CD8-positive, alpha-beta memory T cell (primary cell): ENCODE measurements around the gene HTR6. TPM values are rescaled to one million over a fixed set of nuclear protein-coding genes. Genes with fewer than 3 reads are reported as not detected.

ENCODE experiments used
- CTCF ChIA-PET: fragments of 350-600 bp; sonication (Branson Sonifier 250); formaldehyde crosslinking; loops from one replicate; lab custom pipeline; 2021; ENCODE audit warnings: antibody characterized with exemption; lab: Charles Lee
- POLR2A ChIA-PET: fragments of 350-600 bp; sonication (Branson Sonifier 250); formaldehyde crosslinking; loops from one replicate; lab custom pipeline; 2021; ENCODE audit warnings: antibody characterized with exemption; lab: Charles Lee
- DNase-seq, 5 donors: peaks; one replicate each; pipeline versions ENCODE4 v3.0.0 to v3.0.0-alpha.2; 2020 to 2022; ENCODE audit warnings: mixed read lengths in 1 of 5
- H3K27ac ChIP-seq: one replicate; pipeline ENCODE4 v1.7.0; 2013; ENCODE audit warnings: low read depth, mild to moderate bottlenecking, low read length, moderate library complexity
- H3K27me3 ChIP-seq: 2 replicates; pipeline ENCODE4 v1.7.0; 2013; ENCODE audit warnings: low read length, mild to moderate bottlenecking; ENCODE audit not compliant: insufficient read depth, poor library complexity, severe bottlenecking
- H3K36me3 ChIP-seq: 2 replicates; pipeline ENCODE4 v1.7.0; 2013; ENCODE audit warnings: mild to moderate bottlenecking, low read length, moderate library complexity; ENCODE audit not compliant: insufficient read depth
- H3K4me1 ChIP-seq: 2 replicates; pipeline ENCODE4 v1.7.0; 2013; ENCODE audit warnings: mild to moderate bottlenecking, low read length, moderate library complexity; ENCODE audit not compliant: insufficient read depth
- H3K4me3 ChIP-seq: 2 replicates; pipeline ENCODE4 v1.7.0; 2013; ENCODE audit warnings: mild to moderate bottlenecking, low read length
- H3K9me3 ChIP-seq: 2 replicates; pipeline ENCODE4 v1.7.0; 2013; ENCODE audit warnings: mild to moderate bottlenecking, low read length
- H3K27ac Mint-ChIP-seq, 8 donors: one replicate each; pipeline ENCODE4 v1.8.0; 2020 to 2021; ENCODE audit warnings: mixed read lengths in 8 of 8, mild to moderate bottlenecking in 6 of 8, inconsistent platforms in 3 of 8, moderate library complexity in 3 of 8
- H3K27me3 Mint-ChIP-seq, 2 donors: one replicate each; pipeline ENCODE4 v1.8.0; 2020 to 2021; ENCODE audit warnings: mixed read lengths in 2 of 2, mild to moderate bottlenecking in 1 of 2, moderate library complexity in 1 of 2
- H3K36me3 Mint-ChIP-seq, 3 donors: one replicate each; pipeline ENCODE4 v1.8.0; 2020 to 2021; ENCODE audit warnings: mixed read lengths in 3 of 3, inconsistent platforms in 1 of 3, mild to moderate bottlenecking in 1 of 3
- H3K4me1 Mint-ChIP-seq, 3 donors: one replicate each; pipeline ENCODE4 v1.8.0; 2020 to 2021; ENCODE audit warnings: mixed read lengths in 3 of 3, inconsistent platforms in 1 of 3, mild to moderate bottlenecking in 1 of 3
- H3K4me3 Mint-ChIP-seq, 7 donors: one replicate each; pipeline ENCODE4 v1.8.0; 2020 to 2021; ENCODE audit warnings: mixed read lengths in 7 of 7, mild to moderate bottlenecking in 6 of 7, moderate library complexity in 4 of 7, inconsistent platforms in 2 of 7
- H3K9me3 Mint-ChIP-seq, 5 donors: one replicate each; pipeline ENCODE4 v1.8.0; 2020 to 2022; ENCODE audit warnings: mixed read lengths in 5 of 5, mild to moderate bottlenecking in 3 of 5, moderate library complexity in 2 of 5, inconsistent platforms in 1 of 5
- polyA plus RNA-seq: library from polyadenylated mRNA; unstranded; fragments of 300-500 nt; fragmentation: Illumina TruSeq; gene quantifications from one replicate; pipeline ENCODE4 v1.2.3, GENCODE V29; 2021
- total RNA-seq, 2 experiments: library from RNA; stranded (reverse); gene quantifications; one replicate each; pipeline ENCODE4 v1.2.3, GENCODE V29; 2021

Gene HTR6
- total and polyA plus RNA-seq, 3 experiments from 2014 or later: not detected

GRCh38 chr1:19650416-19651140 is 14.1 kb upstream of the HTR6 start:
- Mint-ChIP-seq H3K27ac (no peak overlapping the region), H3K9me3 (no peaks in the 10 kb centered on the region), H3K4me1 (peaks cover 12 to 42% (median 23%) of the 10 kb centered on the region in 3 donors), H3K4me3 (no peak overlapping the region), H3K36me3 (no peaks in the 10 kb centered on the region), H3K27me3 (peaks cover 0 to 9% of the 10 kb centered on the region in 2 donors)
- Histone ChIP-seq H3K9me3 (no peaks in the 10 kb centered on the region), H3K4me3 (no peak overlapping the region), H3K4me1 (peaks cover 15% of the 10 kb centered on the region), H3K27ac (no peak overlapping the region), H3K36me3 (no peaks in the 10 kb centered on the region), H3K27me3 (no peaks in the 10 kb centered on the region)
- no peak for DNase-seq
- CTCF ChIA-PET: interaction anchor here (0.8 to 6.4 kb wide), 20 partner anchors 9 to 511 kb away, joined by 3 to 40 read pairs (median 4); partner anchors contain the start of genes EMC1 and MRTO4
- POLR2A ChIA-PET: interaction anchor here (0.5 to 1.0 kb wide), 3 partner anchors 9 to 260 kb away, joined by 3 to 4 read pairs (median 3); a partner anchor contains a TSS

GRCh38 chr1:19651141-19651737 is 13.4 kb upstream of the HTR6 start:
- ChIA-PET POLR2A (interaction anchor here (0.5 to 1.0 kb wide), 3 partner anchors 9 to 261 kb away, joined by 3 to 4 read pairs (median 3); a partner anchor contains a TSS), CTCF (interaction anchor here (0.8 to 6.4 kb wide), 21 partner anchors 10 to 512 kb away, joined by 3 to 40 read pairs (median 4); partner anchors contain the start of genes EMC1 and MRTO4)
- Histone ChIP-seq H3K36me3 (no peaks in the 10 kb centered on the region), H3K4me1 (peaks cover 12% of the 10 kb centered on the region), H3K9me3 (no peaks in the 10 kb centered on the region), H3K27ac (no peak overlapping the region), H3K27me3 (no peaks in the 10 kb centered on the region), H3K4me3 (no peak overlapping the region)
- DNase-seq: peak in 3 of 5 donors; percentile 28 to 62 (median 45)
- peaks cover 0 to 4% (median 3%) of the 10 kb centered on the region in 3 donors for H3K36me3 Mint-ChIP-seq
- no peak overlapping the region for H3K4me3 Mint-ChIP-seq
- peaks cover 0 to 4% of the 10 kb centered on the region in 2 donors for H3K27me3 Mint-ChIP-seq
- peak overlapping the region in 1 of 8 donors; percentile 8 for H3K27ac Mint-ChIP-seq
- H3K4me1 Mint-ChIP-seq: peaks cover 12 to 35% (median 18%) of the 10 kb centered on the region in 3 donors
- no peaks in the 10 kb centered on the region for H3K9me3 Mint-ChIP-seq

- Mint-ChIP-seq H3K27ac (peak overlapping the region in 1 of 8 donors; percentile 11), H3K4me1 (peaks cover 3 to 18% (median 6%) of the 10 kb centered on the region in 3 donors), H3K36me3 (peaks cover 0 to 8% (median 3%) of the 10 kb centered on the region in 3 donors), H3K4me3 (no peak overlapping the region), H3K27me3 (no peaks in the 10 kb centered on the region), H3K9me3 (no peaks in the 10 kb centered on the region)
- CTCF ChIA-PET: interaction anchor here (0.8 to 4.0 kb wide), 13 partner anchors 13 to 474 kb away, joined by 3 to 18 read pairs (median 4); a partner anchor contains a TSS
- Histone ChIP-seq H3K4me1 (no peaks in the 10 kb centered on the region), H3K9me3 (no peaks in the 10 kb centered on the region), H3K36me3 (no peaks in the 10 kb centered on the region), H3K27ac (no peak overlapping the region), H3K4me3 (no peak overlapping the region), H3K27me3 (no peaks in the 10 kb centered on the region)
- POLR2A ChIA-PET: no interaction called here
- DNase-seq: no peak
These were observed 10.3 kb upstream of the HTR6 start for GRCh38 chr1:19654386-19654785.

GRCh38 chr1:19654886-19655717 is 9.6 kb upstream of the HTR6 start:
- no peaks in the 10 kb centered on the region for H3K27me3 ChIP-seq
- H3K4me1 ChIP-seq: no peaks in the 10 kb centered on the region
- no peak overlapping the region for H3K27ac ChIP-seq
- Mint-ChIP-seq H3K36me3 (peaks cover 0 to 8% (median 3%) of the 10 kb centered on the region in 3 donors), H3K4me1 (peaks cover 6 to 21% (median 11%) of the 10 kb centered on the region in 3 donors), H3K4me3 (no peak overlapping the region), H3K9me3 (no peaks in the 10 kb centered on the region), H3K27ac (no peak overlapping the region), H3K27me3 (peaks cover 0 to 1% of the 10 kb centered on the region in 2 donors)
- no peak for DNase-seq
- CTCF ChIA-PET: interaction anchor here (1.1 to 4.0 kb wide), 8 partner anchors 17 to 308 kb away, joined by 3 to 18 read pairs (median 4); no protein-coding TSS in a partner anchor
- no peaks in the 10 kb centered on the region for H3K36me3 ChIP-seq
- POLR2A ChIA-PET: no interaction called here
- H3K9me3 ChIP-seq: no peaks in the 10 kb centered on the region
- no peak overlapping the region for H3K4me3 ChIP-seq

GRCh38 chr1:19655718-19656080 is 9.0 kb upstream of the HTR6 start:
- Histone ChIP-seq H3K27me3 (no peaks in the 10 kb centered on the region), H3K36me3 (no peaks in the 10 kb centered on the region), H3K4me3 (no peak overlapping the region), H3K9me3 (no peaks in the 10 kb centered on the region), H3K4me1 (no peaks in the 10 kb centered on the region), H3K27ac (no peak overlapping the region)
- Mint-ChIP-seq H3K36me3 (peaks cover 0 to 8% (median 3%) of the 10 kb centered on the region in 3 donors), H3K4me3 (no peak overlapping the region), H3K27me3 (peaks cover 0 to 1% of the 10 kb centered on the region in 2 donors), H3K4me1 (peaks cover 6 to 17% (median 11%) of the 10 kb centered on the region in 3 donors), H3K27ac (no peak overlapping the region), H3K9me3 (no peaks in the 10 kb centered on the region)
- POLR2A ChIA-PET: no interaction called here
- no peak for DNase-seq
- CTCF ChIA-PET: interaction anchor here (1.0 to 9.6 kb wide), 5 partner anchors 20 to 73 kb away, joined by 3 to 168 read pairs (median 12); no protein-coding TSS in a partner anchor

GRCh38 chr1:19656134-19656779 is 8.4 kb upstream of the HTR6 start:
- H3K4me1 Mint-ChIP-seq: peaks cover 6 to 13% (median 11%) of the 10 kb centered on the region in 3 donors
- H3K36me3 ChIP-seq: no peaks in the 10 kb centered on the region
- ChIA-PET CTCF (interaction anchor here (1.0 to 9.6 kb wide), 4 partner anchors 21 to 74 kb away, joined by 3 to 168 read pairs (median 10); no protein-coding TSS in a partner anchor), POLR2A (no interaction called here)
- H3K36me3 Mint-ChIP-seq: peaks cover 0 to 8% (median 3%) of the 10 kb centered on the region in 3 donors
- H3K4me3 ChIP-seq: no peak overlapping the region
- no peak overlapping the region for H3K4me3 Mint-ChIP-seq
- H3K9me3 ChIP-seq: no peaks in the 10 kb centered on the region
- peaks cover 0 to 1% of the 10 kb centered on the region in 2 donors for H3K27me3 Mint-ChIP-seq
- H3K4me1 ChIP-seq: no peaks in the 10 kb centered on the region
- no peaks in the 10 kb centered on the region for H3K9me3 Mint-ChIP-seq
- H3K27ac ChIP-seq: no peak overlapping the region
- no peaks in the 10 kb centered on the region for H3K27me3 ChIP-seq
- no peak for DNase-seq
- H3K27ac Mint-ChIP-seq: no peak overlapping the region
